T-helper 2 cell (primary cell): ENCODE results near the gene SPECC1.
A peak's percentile ranks its signal among the peaks of the same experiment; 100 is the strongest.
"Not testable (repeated sequence)": the region's sequence is repeated elsewhere in the genome, so short reads cannot be mapped to it uniquely, and the experiment has no call there.

Experiments used
- DNase-seq, 5 experiments: peaks; one replicate each; pipeline versions ENCODE4 v3.0.0 to v3.0.0-alpha.2; 2012 to 2022

SPECC1 gene

DNA sequence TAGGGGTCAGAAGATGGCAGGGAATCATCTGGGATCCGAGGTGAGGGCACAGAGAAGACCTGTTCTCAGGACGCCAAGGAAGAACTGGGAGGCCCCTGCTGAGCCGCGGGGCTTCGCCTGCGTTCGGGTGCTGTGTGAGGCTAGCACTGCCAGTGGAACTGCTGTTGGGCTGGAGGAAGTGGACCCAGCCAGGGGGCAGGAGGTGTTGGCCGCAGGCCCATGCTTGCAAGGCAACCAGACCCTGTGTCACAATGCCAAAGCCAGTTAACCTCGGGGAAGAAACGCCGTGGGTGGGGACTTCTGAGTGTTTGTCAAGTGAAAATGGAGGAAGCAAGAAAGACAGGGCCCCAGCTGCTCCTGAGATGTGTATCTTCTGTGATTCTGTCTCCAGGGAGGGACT, 272.7 kb downstream of the SPECC1 start:
- DNase-seq, result no peak

GRCh38 chr17:20282526-20283308, 273.6 kb downstream of the SPECC1 start:
- no peak for DNase-seq

- no peak for DNase-seq
Observed at GRCh38 chr17:20284022-20284421, 274.9 kb downstream of the SPECC1 start.

DNA sequence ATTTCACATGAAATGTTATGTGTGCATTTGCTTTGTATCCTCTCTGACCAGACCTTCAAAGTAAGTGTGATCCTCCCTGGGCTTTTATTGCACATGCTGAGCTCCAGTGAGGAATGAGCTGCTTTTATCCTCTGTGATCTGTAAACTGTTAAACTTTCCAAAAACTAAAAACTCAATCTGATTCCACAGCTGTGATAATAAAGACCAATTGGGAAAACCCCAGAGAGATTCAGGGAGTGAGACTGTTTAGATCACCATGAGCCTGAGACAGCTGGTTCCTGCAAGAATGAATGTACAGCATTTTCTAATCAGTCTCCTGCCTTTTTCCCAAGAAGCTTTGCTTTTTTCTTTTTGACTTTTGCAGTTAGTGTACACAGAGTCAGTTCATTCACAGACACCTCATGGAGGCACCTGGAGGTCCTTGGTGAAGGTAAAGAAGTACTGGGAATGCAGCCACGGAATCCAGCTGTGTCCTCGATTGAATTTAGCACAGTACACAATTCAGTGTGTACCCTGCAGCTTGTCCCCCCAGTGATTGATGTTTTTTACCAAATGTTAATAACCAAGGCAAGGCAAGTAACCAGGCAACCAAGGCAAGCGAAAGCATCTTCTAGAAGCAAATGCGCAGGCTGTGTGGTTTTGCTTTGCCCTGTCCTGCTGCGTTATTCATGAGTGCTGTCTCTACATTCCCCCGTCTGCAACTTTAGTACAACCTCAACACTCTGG, 275.6 kb downstream of the SPECC1 start:
- no peak for DNase-seq

GRCh38 chr17:20289984-20290383, 280.8 kb downstream of the SPECC1 start:
- DNase-seq, result no peak

GRCh38 chr17:20291853-20292252, 282.7 kb downstream of the SPECC1 start:
- no peak for DNase-seq

- no peak for DNase-seq
Observed at GRCh38 chr17:20293501-20293900, 284.3 kb downstream of the SPECC1 start.

GRCh38 chr17:20294120-20294519, 285.0 kb downstream of the SPECC1 start:
- DNase-seq, result no peak

GRCh38 chr17:20299013-20299412, 289.9 kb downstream of the SPECC1 start:
- DNase-seq, result no peak

- no peak for DNase-seq
Observed at GRCh38 chr17:20300436-20300934, 291.3 kb downstream of the SPECC1 start.

- DNase-seq, result no peak
Observed at GRCh38 chr17:20302246-20302917, 293.2 kb downstream of the SPECC1 start.

DNA sequence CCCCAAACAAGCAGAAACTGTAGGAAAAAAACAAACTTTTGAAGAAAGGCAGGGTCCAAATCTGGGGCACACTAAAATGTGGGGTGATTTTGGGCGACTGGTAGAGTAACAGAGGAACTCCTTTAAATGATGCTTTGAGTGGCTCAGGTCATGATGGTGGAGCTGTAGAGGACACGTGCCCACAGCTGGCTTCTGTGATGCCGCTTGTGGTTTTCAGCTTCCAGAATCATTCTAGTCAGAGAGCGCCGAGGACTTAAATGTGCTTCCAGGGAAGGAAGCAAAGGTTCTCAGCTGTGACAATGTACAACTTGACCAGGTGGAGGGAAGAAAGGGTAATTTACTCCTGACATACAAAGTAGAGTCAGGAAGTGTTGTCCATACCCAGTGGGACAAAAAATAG, 295.8 kb downstream of the SPECC1 start:
- DNase-seq, result no peak

- no peak for DNase-seq
Observed at GRCh38 chr17:20306924-20307323, 297.8 kb downstream of the SPECC1 start.

DNA sequence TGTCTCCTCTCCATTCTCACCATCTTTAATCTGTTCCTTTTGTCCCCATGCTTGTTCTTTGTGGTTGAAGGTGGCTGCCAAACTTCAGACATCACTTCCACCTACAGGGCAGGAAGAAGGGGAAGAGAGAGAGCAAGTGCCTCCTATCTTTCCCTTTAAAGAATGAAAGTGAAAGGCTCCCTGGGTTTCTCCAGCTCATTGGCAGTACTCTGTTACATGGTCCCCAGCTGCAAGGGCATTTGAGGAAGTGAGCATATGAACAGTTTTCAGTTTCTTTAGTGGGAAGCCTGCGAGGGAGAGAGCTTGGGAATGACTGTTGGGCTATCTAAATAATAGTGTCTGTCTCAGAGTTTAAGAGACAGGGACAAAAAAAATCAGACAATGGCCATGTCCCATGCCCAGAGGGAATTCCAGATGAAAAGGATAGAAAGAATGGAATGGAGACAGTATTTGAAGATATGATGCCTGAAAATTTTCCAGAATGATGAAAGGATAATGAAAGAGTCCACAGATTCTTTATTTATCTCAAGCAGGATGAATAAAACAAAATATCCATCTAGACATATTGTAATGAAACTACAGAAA, 298.3 kb downstream of the SPECC1 start:
- DNase-seq, result no peak

- DNase-seq, result no peak
Observed at GRCh38 chr17:20310481-20310880, 301.3 kb downstream of the SPECC1 start.

GRCh38 chr17:20313306-20313705, 304.1 kb downstream of the SPECC1 start:
- DNase-seq, result no peak

DNA sequence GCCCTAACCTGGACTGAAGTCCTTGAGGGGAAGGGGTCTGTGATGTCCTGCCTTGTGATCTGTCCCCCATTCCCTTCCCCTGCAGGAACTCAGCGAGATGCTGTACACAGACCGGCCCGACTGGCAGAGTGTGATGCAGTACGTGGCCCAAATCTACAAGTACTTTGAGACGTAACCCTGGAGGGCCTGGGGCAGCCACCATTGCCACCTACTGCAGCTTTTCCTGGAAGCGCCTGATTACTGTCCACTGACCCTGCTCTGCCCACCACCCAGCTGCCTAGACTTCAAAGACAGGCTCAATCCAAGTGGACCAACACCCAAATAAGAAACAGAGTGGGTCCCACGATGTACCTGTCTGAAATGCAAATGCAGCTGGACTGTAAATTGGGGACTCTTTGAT, 304.7 kb downstream of the SPECC1 start:
- no peak for DNase-seq

- DNase-seq, result peak in 1 of 5 experiments; percentile 7
Observed at GRCh38 chr17:20314834-20315233, 305.7 kb downstream of the SPECC1 start.

- no peak for DNase-seq
Observed at GRCh38 chr17:20315311-20315710, 306.2 kb downstream of the SPECC1 start.

- no peak for DNase-seq
Observed at GRCh38 chr17:20315821-20316220, 306.7 kb downstream of the SPECC1 start.

GRCh38 chr17:20320535-20321229, 311.5 kb downstream of the SPECC1 start:
- DNase-seq, result peak; percentile 53 to 84 (median 61)

DNA sequence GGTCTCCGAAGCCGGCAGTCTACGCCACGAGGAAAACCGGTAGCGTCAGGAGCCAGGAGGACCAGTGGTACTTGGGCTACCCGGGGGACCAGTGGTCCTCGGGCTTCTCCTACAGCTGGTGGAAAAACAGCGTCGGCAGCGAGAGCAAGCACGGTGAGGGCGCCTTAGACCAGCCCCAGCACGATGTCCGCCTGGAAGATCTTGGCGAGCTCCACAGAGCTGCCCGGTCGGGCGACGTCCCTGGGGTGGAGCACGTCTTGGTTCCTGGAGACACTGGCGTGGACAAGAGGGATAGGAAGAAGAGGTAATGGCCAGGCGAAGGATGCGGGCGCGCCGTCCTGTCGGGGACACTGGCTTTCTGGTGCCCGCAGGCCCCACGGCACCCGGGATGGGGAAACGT, 312.2 kb downstream of the SPECC1 start:
- not testable (repeated sequence) for DNase-seq
